Neural progenitor cell (in vitro differentiated cells): ENCODE measurements around the gene NOS1AP.

Source experiments
- CTCF ChIP-seq: fragments of 200-600 bp; sonication (generic); IDR thresholded peaks from 2 replicates; pipeline ENCODE4 v1.5.1; 2017; ENCODE audit warnings: antibody characterized with exemption, mild to moderate bottlenecking
- EZH2 ChIP-seq: fragments of 200-600 bp; sonication (generic); IDR thresholded peaks from 2 replicates; pipeline ENCODE4 v1.6.1; 2017; ENCODE audit warnings: antibody characterized with exemption, mild to moderate bottlenecking, moderate library complexity
- EZH2phosphoT487 ChIP-seq: fragments of 200-600 bp; sonication (generic); IDR thresholded peaks from 2 replicates; pipeline ENCODE4 v1.6.1; 2017; ENCODE audit warnings: antibody characterized with exemption

- TF ChIP-seq EZH2 (no peak), CTCF (no peak), EZH2phosphoT487 (no peak)
Measured at GRCh38 chr1:162301696-162302095, 232.2 kb downstream of the NOS1AP start.
